H9 (cell line): Measurements from ENCODE around the gene SLC25A17. TPM values are rescaled to one million over a fixed set of nuclear protein-coding genes. Genes with fewer than 3 reads are reported as not detected.

Source experiments
- DNase-seq: peaks from one replicate; pipeline ENCODE4 v3.0.0-alpha.2; 2017
- H2AFZ ChIP-seq: one replicate; pipeline ENCODE4 v1.6.1; 2013; ENCODE audit warnings: mild to moderate bottlenecking, low read length, control low read depth, moderate library complexity
- H2AK5ac ChIP-seq: 2 replicates; pipeline ENCODE4 v1.6.1; 2013; ENCODE audit warnings: low read length, control low read depth, mixed read lengths; ENCODE audit not compliant: insufficient read length
- H2BK120ac ChIP-seq: one replicate; pipeline ENCODE4 v1.6.1; 2013; ENCODE audit warnings: low read depth, mild to moderate bottlenecking, low read length, control low read depth, inconsistent platforms; ENCODE audit not compliant: poor library complexity, severe bottlenecking
- H2BK12ac ChIP-seq: 2 replicates; pipeline ENCODE4 v1.6.1; 2013; ENCODE audit warnings: low read length, control low read depth, mixed read lengths, low read depth; ENCODE audit not compliant: insufficient read length
- H2BK15ac ChIP-seq: 2 replicates; pipeline ENCODE4 v1.6.1; 2013; ENCODE audit warnings: low read depth, low read length, control low read depth
- H2BK20ac ChIP-seq: one replicate; pipeline ENCODE4 v1.6.1; 2013; ENCODE audit warnings: low read depth, mild to moderate bottlenecking, low read length, control low read depth, inconsistent platforms; ENCODE audit not compliant: poor library complexity, severe bottlenecking
- H2BK5ac ChIP-seq: 2 replicates; pipeline ENCODE4 v1.6.1; 2013; ENCODE audit warnings: low read length, control low read depth, mixed read lengths; ENCODE audit not compliant: insufficient read length
- H3K14ac ChIP-seq: 2 replicates; pipeline ENCODE4 v1.6.1; 2013; ENCODE audit warnings: low read length, control low read depth; ENCODE audit not compliant: insufficient read depth
- H3K18ac ChIP-seq: 2 replicates; pipeline ENCODE4 v1.6.1; 2013; ENCODE audit warnings: low read depth, mild to moderate bottlenecking, mixed read lengths, low read length, control low read depth; ENCODE audit not compliant: insufficient read length
- H3K23ac ChIP-seq: 2 replicates; pipeline ENCODE4 v1.6.1; 2013; ENCODE audit warnings: low read length, control low read depth, mixed read lengths, low read depth; ENCODE audit not compliant: insufficient read length
- H3K23me2 ChIP-seq: 2 replicates; pipeline ENCODE4 v1.6.1; 2013; ENCODE audit warnings: low read depth, mild to moderate bottlenecking, mixed read lengths, low read length, control low read depth; ENCODE audit not compliant: insufficient read length, poor library complexity, severe bottlenecking
- H3K27ac ChIP-seq: 2 replicates; pipeline ENCODE4 v1.5.1; 2013; ENCODE audit warnings: low read length, control low read depth, mixed read lengths, low read depth; ENCODE audit not compliant: insufficient read length
- H3K27me3 ChIP-seq: 2 replicates; pipeline ENCODE4 v1.6.1; 2013; ENCODE audit warnings: low read length, control low read depth, inconsistent platforms; ENCODE audit not compliant: insufficient read depth
- H3K4ac ChIP-seq: 2 replicates; pipeline ENCODE4 v1.6.1; 2013; ENCODE audit warnings: low read depth, mild to moderate bottlenecking, control low read depth, inconsistent platforms, low read length, moderate library complexity
- H3K4me1 ChIP-seq: 2 replicates; pipeline ENCODE4 v1.6.1; 2013; ENCODE audit warnings: low read length, control low read depth, inconsistent platforms; ENCODE audit not compliant: insufficient read depth
- H3K4me2 ChIP-seq: 2 replicates; pipeline ENCODE4 v1.6.1; 2013; ENCODE audit warnings: low read length, control low read depth, mixed read lengths; ENCODE audit not compliant: insufficient read length, insufficient read depth
- H3K56ac ChIP-seq: 2 replicates; pipeline ENCODE4 v1.6.1; 2013; ENCODE audit warnings: low read depth, mild to moderate bottlenecking, mixed read lengths, low read length, control low read depth; ENCODE audit not compliant: insufficient read length
- H3K79me1 ChIP-seq: 2 replicates; pipeline ENCODE4 v1.6.1; 2013; ENCODE audit warnings: low read depth, mild to moderate bottlenecking, moderate library complexity, low read length, control low read depth, inconsistent platforms; ENCODE audit not compliant: insufficient read depth, poor library complexity, severe bottlenecking
- H3K79me2 ChIP-seq: 2 replicates; pipeline ENCODE4 v1.6.1; 2013; ENCODE audit warnings: low read length, control low read depth, inconsistent platforms; ENCODE audit not compliant: insufficient read depth
- H3K9ac ChIP-seq: 2 replicates; pipeline ENCODE4 v1.6.1; 2013; ENCODE audit warnings: low read length, control low read depth, mixed read lengths; ENCODE audit not compliant: insufficient read length; ENCODE audit errors: extremely low read depth
- H3K9me3 ChIP-seq: one replicate; pipeline ENCODE4 v1.6.1; 2013; ENCODE audit warnings: low read depth, low read length, inconsistent platforms; ENCODE audit not compliant: control insufficient read depth
- H3T11ph ChIP-seq: one replicate; pipeline ENCODE4 v1.6.1; 2013; ENCODE audit warnings: mild to moderate bottlenecking, low read length, control low read depth, inconsistent platforms
- H4K20me1 ChIP-seq: one replicate; pipeline ENCODE4 v1.6.1; 2013; ENCODE audit not compliant: control insufficient read depth, insufficient read length, insufficient read depth
- H4K5ac ChIP-seq: 2 replicates; pipeline ENCODE4 v1.6.1; 2013; ENCODE audit warnings: low read depth, mild to moderate bottlenecking, mixed read lengths, low read length, control low read depth; ENCODE audit not compliant: insufficient read length
- H4K8ac ChIP-seq: replicated peaks from 2 replicates; pipeline ENCODE4 v1.6.1; 2013; ENCODE audit warnings: low read length, control low read depth, mixed read lengths, low read depth; ENCODE audit not compliant: insufficient read length
- H4K91ac ChIP-seq: 2 replicates; pipeline ENCODE4 v1.6.1; 2013; ENCODE audit warnings: low read depth, mild to moderate bottlenecking, moderate library complexity, mixed read lengths, low read length, control low read depth; ENCODE audit not compliant: insufficient read length
- H3K27ac Mint-ChIP-seq, 3 experiments: 2 replicates in 2 of 3; 3 replicates in 1 of 3; pipeline ENCODE4 v1.8.0; 2020 to 2021; ENCODE audit warnings: mixed read lengths in 3 of 3, mild to moderate bottlenecking in 1 of 3, moderate library complexity in 1 of 3
- H3K27me3 Mint-ChIP-seq: 2 replicates; pipeline ENCODE4 v1.8.0; 2021; ENCODE audit warnings: low read depth, mild to moderate bottlenecking, moderate library complexity, mixed read lengths
- H3K36me3 Mint-ChIP-seq, 3 experiments: 2 replicates in 2 of 3; 3 replicates in 1 of 3; pipeline ENCODE4 v1.8.0; 2020 to 2021; ENCODE audit warnings: low read depth in 3 of 3, mixed read lengths in 3 of 3; ENCODE audit not compliant: insufficient read depth in 1 of 3
- H3K4me1 Mint-ChIP-seq, 2 experiments: 2 replicates each; pipeline ENCODE4 v1.8.0; 2020; ENCODE audit warnings: mixed read lengths in 2 of 2
- H3K4me3 Mint-ChIP-seq, 2 experiments: 2 replicates in 1 of 2; 3 replicates in 1 of 2; pipeline ENCODE4 v1.8.0; 2020 to 2021; ENCODE audit warnings: mild to moderate bottlenecking in 2 of 2, mixed read lengths in 2 of 2, moderate library complexity in 1 of 2
- H3K9me3 Mint-ChIP-seq, 2 experiments: 2 replicates in 1 of 2; 3 replicates in 1 of 2; pipeline ENCODE4 v1.8.0; 2020; ENCODE audit warnings: mild to moderate bottlenecking in 2 of 2, mixed read lengths in 2 of 2, moderate library complexity in 1 of 2
- CTCF ChIP-seq: fragments of 200-600 bp; sonication (generic); conservative IDR thresholded peaks from 3 replicates; pipeline ENCODE4 v1.8.0; 2021; ENCODE audit warnings: antibody characterized with exemption, mild to moderate bottlenecking
- WGBS: extraction: QIAGEN DNeasy Blood & Tissue Kit; methylation state at CpG from one replicate; pipeline ENCODE4 v1.1.7; 2013; ENCODE audit warnings: missing lambda C conversion rate, low lambda C conversion rate, mixed read lengths; ENCODE audit not compliant: insufficient read length; ENCODE audit errors: extremely low coverage; 5-methylcytosine and 5-hydroxymethylcytosine counted together
- total RNA-seq: library from RNA; stranded (reverse); gene quantifications from 2 replicates; pipeline ENCODE4 v1.2.1, GENCODE V29; 2021

Gene SLC25A17
- total RNA-seq, 1 experiment from 2014 or later: 26.5 TPM

- H3K4me1 Mint-ChIP-seq: no peaks in the 10 kb centered on the region; a peak in 1 of 4 replicates
- Histone ChIP-seq H3K27ac (no peak overlapping the region), H4K5ac (no peak overlapping the region), H3K9me3 (no peaks in the 10 kb centered on the region), H3K23ac (no peak overlapping the region), H3K18ac (no peak overlapping the region), H3K4ac (no peak overlapping the region), H3K4me2 (no peak overlapping the region), H3K9ac (no peak overlapping the region), H2BK15ac (no peak overlapping the region), H3K79me2 (no peaks in the 10 kb centered on the region; the same call in 1 of the 2 replicates), H3K56ac (no peak overlapping the region), H3K27me3 (no peaks in the 10 kb centered on the region), H3K79me1 (no peaks in the 10 kb centered on the region), H3K4me1 (no peaks in the 10 kb centered on the region), H4K91ac (no peak overlapping the region), H4K20me1 (no peaks in the 10 kb centered on the region), H4K8ac (no peak overlapping the region), H3K14ac (no peak overlapping the region), H3T11ph (no peak overlapping the region), H2BK120ac (no peak overlapping the region), H2BK20ac (no peak overlapping the region), H2BK12ac (no peak overlapping the region), H2AK5ac (no peak overlapping the region), H2AFZ (no peak overlapping the region), H3K23me2 (no peaks in the 10 kb centered on the region), H2BK5ac (no peak overlapping the region)
- no peaks in the 10 kb centered on the region for H3K27me3 Mint-ChIP-seq
- WGBS: no CpG with 5 or more reads among the region's 1 CpG
- H3K36me3 Mint-ChIP-seq: peaks cover 0 to 8% (median 5%) of the 10 kb centered on the region in 3 experiments; a peak in 4 of 7 replicates
- TF ChIP-seq CTCF: no peak
- H3K4me3 Mint-ChIP-seq: no peak overlapping the region
- H3K9me3 Mint-ChIP-seq: no peaks in the 10 kb centered on the region
- peak overlapping the region in 1 of 3 experiments; percentile 10; a peak in 1 of 7 replicates for H3K27ac Mint-ChIP-seq
- no peak for DNase-seq
Measured at GRCh38 chr22:40803321-40803720, 15.8 kb downstream of the SLC25A17 start.
